A673 (cell line): ENCODE results near the gene ASNS.
"Not testable (repeated sequence)": the region's sequence is repeated elsewhere in the genome, so short reads cannot be mapped to it uniquely, and the experiment has no call there.

Source experiments
- CTCF ChIP-seq: fragments of 300-800, 200-600 bp; sonication (generic); conservative IDR thresholded peaks from 2 replicates; pipeline ENCODE4 v1.5.1; 2017; ENCODE audit warnings: low read depth, mild to moderate bottlenecking, antibody characterized with exemption, low read length, moderate library complexity, mixed read lengths
- EZH2 ChIP-seq: fragments of 200-600 bp; sonication (generic); IDR thresholded peaks from 2 replicates; pipeline ENCODE4 v1.6.1; 2017; ENCODE audit warnings: borderline replicate concordance, low read depth, mild to moderate bottlenecking, mixed read lengths, antibody characterized with exemption, low read length; ENCODE audit not compliant: poor library complexity, severe bottlenecking

GRCh38 chr7:97850262-97851031 is 21.8 kb downstream of the ASNS start:
- TF ChIP-seq CTCF, EZH2: not testable (repeated sequence)
